GM12864 (cell line): Measurements from ENCODE around the gene PAGE5.

Experiments
- DNase-seq: peaks from one replicate; pipeline ENCODE4 v3.0.0-alpha.2; 2011; ENCODE audit warnings: low read depth
- H3K4me3 ChIP-seq: 2 replicates; pipeline ENCODE4 v1.5.1; 2011; ENCODE audit warnings: mild to moderate bottlenecking, low read depth, low read length, control low read depth
- TF ChIP-seq, protein P1 (sequence below): IDR thresholded peaks from 2 replicates; pipeline ENCODE4 v1.5.1; 2011; ENCODE audit warnings: low read depth, mild to moderate bottlenecking, moderate library complexity, low read length, control low read depth, inconsistent platforms; ENCODE audit errors: missing control alignments

Gene PAGE5

DNA sequence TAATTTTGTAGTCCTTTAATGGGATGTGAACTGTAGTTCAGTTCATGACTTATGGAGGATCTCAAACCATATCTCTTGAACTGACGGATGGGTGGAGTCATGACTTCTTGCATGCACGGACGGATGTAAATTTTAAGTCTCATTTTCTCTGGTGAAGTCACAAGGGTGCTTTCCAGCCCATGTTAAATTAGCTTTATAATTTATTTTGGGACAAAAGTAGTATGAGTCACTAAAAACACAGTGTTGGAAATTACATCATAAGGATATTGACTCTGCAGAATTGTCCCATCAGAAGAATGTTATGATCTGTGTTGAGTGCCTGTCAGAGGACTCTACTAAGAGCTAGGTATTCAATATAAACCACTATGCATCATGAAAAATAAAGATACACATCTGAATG is 6.8 kb upstream of the PAGE5 start:
- TF ChIP-seq, protein P1, sequence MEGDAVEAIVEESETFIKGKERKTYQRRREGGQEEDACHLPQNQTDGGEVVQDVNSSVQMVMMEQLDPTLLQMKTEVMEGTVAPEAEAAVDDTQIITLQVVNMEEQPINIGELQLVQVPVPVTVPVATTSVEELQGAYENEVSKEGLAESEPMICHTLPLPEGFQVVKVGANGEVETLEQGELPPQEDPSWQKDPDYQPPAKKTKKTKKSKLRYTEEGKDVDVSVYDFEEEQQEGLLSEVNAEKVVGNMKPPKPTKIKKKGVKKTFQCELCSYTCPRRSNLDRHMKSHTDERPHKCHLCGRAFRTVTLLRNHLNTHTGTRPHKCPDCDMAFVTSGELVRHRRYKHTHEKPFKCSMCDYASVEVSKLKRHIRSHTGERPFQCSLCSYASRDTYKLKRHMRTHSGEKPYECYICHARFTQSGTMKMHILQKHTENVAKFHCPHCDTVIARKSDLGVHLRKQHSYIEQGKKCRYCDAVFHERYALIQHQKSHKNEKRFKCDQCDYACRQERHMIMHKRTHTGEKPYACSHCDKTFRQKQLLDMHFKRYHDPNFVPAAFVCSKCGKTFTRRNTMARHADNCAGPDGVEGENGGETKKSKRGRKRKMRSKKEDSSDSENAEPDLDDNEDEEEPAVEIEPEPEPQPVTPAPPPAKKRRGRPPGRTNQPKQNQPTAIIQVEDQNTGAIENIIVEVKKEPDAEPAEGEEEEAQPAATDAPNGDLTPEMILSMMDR, result no peak
- H3K4me3 ChIP-seq, result no peak overlapping the region
- no peak for DNase-seq

DNA sequence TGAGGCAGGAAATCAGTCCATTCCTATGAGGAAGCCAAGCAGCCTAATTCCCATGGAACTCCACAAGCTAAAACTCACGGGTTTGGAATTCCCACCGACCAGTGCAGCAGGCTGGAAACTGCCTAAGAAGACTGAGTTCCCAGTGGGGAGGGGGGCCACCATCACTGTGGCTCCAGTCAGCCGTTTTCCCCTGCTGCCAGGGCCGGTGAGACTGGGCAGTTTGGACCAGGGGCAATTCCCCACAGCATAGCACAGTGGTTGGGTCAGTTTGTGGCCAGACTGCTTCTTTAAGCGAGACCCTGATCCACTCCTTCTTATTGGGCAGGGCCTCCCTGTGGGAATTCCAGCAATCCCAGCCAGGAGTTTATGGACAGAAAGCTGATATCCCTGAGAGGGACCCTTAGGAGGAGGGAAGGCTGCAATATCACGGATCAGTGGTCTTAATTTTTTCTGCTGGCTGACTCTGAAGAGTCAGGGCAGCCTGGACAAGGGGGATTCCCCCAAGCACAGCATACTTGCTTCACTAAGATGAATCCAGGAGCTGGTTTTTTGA is 20.7 kb downstream of the PAGE5 start:
- H3K4me3 ChIP-seq, result no peak overlapping the region
- TF ChIP-seq, protein P1, result no peak
- DNase-seq, result no peak

DNA sequence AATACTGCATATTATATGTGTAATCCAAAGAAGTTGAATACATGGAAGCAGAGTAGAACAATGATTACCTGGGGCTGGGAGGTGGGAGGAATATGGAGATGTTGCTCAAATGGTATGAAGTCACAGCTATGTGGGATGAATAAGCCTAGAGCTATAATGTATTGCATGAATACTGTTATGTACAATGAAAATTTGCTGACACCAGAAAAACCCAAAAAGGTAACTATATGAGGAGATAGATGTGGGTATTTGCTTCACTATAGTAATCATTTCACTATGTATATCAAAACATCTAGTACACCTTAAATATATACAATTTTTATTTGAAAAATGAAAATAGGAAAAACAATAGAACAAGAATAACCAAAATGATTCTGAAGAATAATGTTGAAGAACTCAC is 33.4 kb downstream of the PAGE5 start:
- no peak overlapping the region for H3K4me3 ChIP-seq
- DNase-seq, result no peak

DNA sequence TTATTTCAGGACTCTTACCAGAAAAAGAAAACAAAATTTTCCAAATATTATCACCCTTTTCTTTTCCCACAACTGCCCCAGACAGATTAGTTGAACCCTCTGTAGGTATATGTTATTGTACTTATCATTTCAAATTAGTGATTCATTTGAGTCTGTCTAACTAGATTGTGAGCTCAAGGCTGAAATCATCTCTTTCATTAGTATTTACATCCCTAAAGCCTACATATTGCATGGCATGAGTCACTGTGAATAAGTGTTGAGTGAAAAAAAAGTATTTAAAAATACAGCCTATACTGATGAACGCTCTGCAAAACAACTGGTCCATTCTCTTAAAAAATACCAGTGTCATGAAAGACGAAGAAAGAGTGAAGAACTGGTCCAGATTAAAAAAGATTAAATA is 40.7 kb downstream of the PAGE5 start:
- TF ChIP-seq, protein P1, result no peak
- no peak for DNase-seq

More for the DNA sequence above, 33.4 kb downstream of the PAGE5 start:
- TF ChIP-seq, protein P1, result no peak

DNA sequence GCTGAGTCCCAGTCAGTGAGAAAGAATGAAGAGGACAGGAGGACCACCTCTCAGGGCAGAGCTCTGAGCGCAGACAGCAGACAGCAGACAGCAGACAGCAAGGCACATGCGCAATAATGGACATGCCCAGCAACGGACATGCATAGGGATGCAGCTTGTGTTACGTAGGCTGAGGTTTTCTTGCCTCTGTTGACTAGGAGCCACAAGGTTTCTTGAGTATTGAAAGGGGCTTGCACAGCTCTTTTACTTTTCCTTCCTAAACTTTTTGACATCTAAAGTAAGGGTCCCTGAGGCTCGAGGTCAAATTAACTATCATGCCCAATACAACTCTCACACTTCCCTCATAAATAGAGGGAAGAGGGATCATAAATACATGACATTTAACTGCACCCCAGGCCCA is 44.7 kb downstream of the PAGE5 start, which contains the start of gene PAGE3:
PAGE3 (minus strand) TSS at position 101 of the 400 bp plus-strand sequence. CDS start 1,013 bp downstream, outside the sequence.
- TF ChIP-seq, protein P1, result no peak

More for the DNA sequence above, 40.7 kb downstream of the PAGE5 start:
- H3K4me3 ChIP-seq, result no peak overlapping the region

More for the DNA sequence above, 44.7 kb downstream of the PAGE5 start, which contains the start of gene PAGE3:
- no peak within 1 kb of the TSS for H3K4me3 ChIP-seq
- DNase-seq, result no peak
